Measurements from ENCODE around the gene PDHB.

Gene PDHB

GRCh38 chr3:58434990-58435389 lies 1.4 kb upstream of the PDHB start:
- no peak for DNase-seq

DNA sequence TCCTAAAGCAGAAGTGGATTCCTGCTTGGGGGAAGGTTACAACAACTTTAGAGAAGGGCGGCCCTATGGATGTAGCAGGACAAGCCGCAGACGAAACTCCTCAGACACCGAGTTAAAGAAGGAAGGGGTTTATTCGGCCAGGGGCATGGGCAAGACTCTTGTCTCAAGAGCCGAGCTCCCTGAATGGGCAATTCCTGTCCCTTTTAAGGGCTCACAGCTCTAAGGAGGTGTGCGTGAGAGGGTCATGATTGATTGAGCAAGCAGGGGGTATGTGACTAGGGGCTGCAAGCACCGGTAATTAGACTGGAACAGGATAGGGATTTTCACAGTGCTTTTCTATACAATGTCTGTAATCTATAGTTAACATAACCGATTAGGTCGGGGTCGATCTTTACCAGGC lies 879 bp upstream of the PDHB start:
- DNase-seq: no peak

- DNase-seq: no peak
Observed at GRCh38 chr3:58434168-58434504, 504 bp upstream of the PDHB start.

DNA sequence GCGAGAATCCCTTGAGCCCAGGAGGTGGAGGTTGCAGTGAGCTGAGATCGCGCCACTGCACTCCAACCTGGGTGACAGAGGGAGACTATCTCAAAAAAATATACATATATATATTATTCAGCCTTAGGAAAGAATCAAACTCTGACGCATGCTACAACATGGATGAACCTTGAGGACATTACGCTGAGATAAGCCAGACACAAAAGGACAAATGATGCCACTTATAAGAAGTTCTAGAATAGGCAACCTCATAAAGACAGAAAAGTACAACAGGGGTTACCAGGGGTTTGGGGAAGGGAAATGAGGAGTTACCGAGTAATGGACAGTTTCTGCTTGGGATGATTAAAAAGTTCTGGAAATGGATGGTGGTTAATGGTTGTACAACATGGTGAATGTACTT lies 727 bp downstream of the PDHB start:
- DNase-seq: no peak

GRCh38 chr3:58429657-58430056 lies 4.0 kb downstream of the PDHB start:
- no peak for DNase-seq

DNA sequence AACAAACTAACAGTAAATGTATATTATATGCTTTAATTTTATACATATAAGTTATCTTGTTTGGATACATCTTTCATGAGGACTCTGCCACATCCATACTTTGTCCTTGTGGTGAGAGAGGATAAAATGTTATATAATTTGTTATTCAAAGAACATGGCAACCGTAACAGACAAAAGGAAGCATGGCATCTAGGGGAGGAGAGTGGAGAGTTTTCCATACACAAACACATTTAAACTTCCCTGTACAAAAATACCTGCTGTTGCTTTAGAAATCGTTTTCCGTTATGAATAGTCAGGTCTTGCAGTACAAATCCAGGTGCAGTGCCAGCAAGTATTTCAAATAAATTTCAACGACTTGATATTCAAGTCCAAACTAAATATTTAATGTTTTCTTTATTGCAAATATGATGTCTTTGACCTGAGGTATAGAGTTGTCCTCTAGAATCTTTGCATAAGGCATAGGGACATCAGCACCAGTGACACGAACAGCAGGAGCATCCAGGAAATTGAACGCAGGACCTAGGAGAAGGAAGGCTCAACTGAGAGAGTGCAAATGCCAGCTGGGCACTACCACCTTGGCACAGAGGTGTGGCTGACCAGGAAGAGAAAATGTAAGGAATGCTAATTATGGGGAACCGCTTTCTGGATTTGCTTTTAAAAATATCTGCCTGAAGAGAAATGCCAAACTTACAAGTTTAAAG lies 5.8 kb downstream of the PDHB start:
- no peak for DNase-seq

DNA sequence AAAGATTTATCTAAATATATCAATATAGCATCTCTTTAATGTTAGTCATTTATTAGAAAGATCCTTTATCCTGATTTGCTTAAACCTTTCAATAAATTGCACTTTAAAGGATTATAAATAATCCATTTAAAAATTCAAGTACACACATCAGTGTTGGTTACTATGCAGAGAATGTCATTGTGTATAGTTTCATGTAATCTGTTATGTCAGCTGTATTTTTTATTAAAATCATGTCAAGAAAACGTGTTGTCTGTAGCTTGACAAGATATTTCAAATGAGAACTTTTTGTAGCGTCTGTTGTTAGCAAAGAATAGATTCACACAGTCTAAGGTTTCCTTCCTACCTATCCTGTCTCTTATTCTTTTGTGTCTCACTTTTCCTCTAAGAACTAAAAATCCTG lies 7.8 kb downstream of the PDHB start:
- DNase-seq: no peak

GRCh38 chr3:58424613-58425012 lies 9.0 kb downstream of the PDHB start:
- no peak for DNase-seq

DNA sequence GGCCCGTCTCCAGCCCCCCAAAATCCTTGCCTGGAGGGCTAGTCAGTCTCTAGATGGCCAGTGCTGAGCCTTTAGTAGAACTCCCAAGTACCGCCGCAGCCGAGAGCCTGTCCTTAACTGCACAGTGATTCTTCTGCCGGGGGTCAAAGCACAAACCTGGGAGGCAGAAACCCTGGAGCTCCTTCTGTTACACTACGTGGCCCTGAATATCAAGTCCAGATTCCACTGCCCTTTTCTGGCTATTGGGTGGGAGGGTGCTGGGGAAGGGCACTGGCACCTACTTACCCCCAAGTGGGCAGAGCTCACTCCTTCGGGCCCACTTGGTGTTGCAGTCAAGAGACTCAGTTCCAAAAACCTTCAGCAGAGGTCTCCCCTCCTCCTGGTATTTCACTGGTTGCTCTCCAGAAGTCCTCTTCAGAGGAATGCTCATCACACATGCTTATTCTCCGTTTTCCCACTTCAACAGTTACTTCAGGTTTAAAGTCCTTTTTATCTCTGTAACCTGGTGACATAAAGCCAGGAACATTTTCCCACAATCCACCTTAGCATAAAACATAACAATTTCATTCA lies 10.8 kb downstream of the PDHB start:
- DNase-seq: no peak

DNA sequence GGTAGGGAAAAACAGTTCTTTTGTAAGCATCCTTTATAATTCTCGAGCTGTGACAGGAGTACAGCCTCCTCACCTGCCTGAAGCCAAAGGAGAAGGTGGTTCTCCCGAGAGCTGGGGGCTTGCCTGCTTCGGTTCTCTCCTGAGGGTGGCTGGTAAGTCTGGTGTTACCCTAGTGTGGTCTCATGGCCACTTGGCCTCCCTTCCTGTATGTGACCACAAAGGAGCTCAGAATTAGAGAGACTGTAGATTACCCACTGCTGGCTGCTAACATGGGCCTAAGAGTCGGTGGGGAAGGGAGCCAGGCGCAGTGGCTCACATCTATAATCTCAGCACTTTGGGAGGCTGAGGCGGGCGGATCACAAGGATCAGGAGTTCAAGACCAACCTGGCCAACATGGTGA lies 12.6 kb downstream of the PDHB start:
- DNase-seq: no peak

DNA sequence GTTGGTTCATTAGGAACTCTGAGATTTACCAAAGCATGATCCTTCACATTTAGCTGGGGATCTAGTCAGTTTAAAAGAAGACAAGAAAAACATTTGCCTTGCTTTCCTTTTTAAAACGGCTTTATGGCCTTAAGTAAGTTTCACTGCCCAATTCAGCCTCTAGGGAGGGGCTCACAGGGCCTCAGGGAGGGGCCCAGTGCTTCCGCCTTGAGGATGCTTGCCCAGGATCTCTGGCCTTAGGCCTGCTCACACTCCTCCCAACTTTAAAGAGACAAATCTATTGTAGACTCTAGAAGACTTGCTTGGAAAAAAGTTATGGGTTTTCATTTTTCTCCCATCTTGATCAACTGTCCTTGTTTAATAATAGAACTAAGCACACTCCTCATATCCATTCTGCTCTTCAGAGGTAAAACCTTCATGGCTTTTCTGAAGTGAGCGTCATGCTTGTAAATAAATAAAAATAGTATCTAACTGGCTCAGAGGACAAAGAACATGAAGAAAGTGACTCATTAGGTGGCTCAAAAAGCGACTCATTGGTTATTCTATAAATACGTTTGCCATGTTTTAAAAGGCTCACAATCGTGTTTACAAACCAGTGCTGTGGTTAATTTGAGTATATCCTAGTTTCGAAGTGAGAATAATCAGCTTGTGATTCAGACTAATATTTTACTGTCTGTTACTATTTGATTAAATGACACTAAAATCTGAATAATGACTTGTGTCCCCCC lies 13.7 kb downstream of the PDHB start:
- no peak for DNase-seq

DNA sequence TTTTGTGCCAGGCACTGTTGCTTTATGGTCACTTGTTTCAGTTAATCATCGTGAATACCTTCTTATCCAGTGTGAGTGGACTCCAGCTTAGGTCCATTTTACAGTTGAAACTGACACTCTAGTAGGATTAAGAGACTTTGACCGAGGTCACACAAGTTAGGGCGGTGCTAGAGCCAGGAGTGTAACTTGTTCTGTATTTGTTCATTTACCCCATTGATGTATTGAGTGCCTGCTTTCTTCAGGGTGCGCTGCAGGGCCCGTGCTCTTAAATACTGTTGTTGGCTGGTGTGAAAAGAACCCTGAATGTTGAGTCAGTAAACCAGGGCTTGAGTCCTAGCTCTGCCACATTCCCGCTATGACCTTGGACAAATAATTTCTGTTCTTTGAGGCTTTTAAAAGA lies 15.4 kb downstream of the PDHB start:
- no peak for DNase-seq

GRCh38 chr3:58417075-58417474 lies 16.6 kb downstream of the PDHB start:
- DNase-seq: no peak

GRCh38 chr3:58416191-58416590 lies 17.4 kb downstream of the PDHB start:
- no peak for DNase-seq

DNA sequence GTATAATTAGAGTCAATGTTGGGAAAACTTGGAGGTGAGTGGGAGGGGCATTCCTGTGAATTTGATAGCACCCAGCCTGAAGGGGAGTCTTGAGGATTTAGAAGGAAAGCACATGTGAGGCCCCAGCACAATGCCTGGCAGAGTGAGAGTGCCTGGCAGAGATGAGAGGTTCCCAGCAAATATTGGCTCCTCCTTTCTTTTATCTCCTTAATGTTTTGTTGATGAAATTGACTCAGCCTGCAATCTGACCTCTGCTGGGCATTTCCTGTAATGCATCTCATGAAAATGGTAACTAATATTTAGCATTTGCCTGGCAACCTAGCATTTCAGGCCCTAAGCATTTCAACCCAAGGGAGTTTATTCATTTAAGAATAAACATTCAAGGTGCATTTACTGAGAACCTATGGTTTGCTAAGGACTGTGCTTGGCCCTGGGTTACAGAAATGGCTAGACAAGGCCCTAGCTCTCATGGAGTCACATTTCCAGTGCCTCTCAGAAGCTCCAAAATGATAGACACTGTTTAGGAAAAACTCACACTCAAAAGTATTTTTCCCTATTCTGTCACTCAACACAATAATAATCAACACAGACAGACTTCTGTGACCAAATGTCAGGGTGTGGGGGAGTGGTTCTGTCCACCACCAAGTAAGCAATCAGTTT lies 19.0 kb downstream of the PDHB start:
- peak; percentile 39 for DNase-seq

DNA sequence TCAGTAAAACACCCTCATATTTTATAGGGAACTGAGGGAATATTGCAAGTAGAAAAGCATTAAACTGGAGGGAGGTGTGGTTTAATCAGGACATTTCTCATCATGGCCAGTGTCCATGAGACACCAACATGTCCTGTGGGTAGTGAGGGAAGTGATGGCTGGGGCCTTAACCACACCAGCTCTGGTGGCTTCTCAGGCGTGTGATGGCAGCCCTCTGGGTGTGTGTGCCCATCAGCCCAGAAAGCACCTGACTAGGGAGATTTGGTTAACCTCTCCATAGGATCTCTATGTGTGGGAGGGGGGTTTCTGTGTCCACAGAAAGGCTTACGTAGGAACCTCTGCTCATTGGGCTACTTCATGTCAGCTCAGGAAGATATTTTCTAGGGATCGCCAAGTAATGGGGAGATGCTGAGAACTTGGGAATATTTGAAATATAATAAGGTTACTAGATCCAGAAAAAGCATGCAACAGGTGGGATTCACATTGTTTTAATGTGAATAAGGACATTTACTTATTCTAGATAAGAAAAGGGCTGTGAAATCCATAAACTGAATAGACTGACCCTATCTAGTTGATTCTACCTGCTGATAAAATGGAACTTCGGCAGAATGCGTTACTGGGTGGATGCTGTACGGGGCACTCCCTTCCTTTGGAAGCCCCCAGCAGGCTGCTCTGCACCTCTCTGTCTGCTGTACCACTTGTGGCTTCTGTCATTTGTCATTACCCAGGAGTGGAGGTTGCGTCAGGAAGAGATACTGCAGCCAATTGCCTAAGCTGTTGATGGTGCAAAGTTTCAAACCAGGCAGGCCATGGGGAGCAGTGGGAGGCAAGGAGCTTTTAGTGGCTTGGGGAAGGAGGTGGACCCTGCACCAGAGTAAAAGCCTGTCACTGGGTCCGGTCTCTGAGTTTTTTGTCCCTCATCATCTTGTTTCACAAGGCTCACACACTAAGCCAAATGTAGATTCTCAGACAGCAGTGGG lies 21.5 kb downstream of the PDHB start:
- no peak for DNase-seq

DNA sequence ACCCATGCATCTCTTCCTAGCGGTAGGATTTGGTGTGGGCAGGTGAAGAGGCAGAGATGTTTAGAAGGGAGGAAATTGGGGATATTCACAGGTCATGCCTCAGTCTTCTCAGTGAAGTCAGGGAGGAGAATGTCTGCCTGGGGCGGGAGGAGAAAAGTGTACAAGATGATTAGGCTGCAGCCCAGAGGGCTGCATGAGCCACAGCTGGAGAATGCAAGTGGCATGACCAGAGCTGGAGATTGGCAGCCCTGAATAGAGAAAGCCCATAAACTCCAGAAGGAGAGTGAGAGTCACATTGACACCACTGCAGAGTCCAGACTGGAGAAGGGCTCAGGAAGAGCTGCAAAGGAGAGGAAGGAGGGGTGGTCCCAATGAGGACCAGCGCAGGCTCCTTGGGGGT lies 22.6 kb downstream of the PDHB start:
- no peak for DNase-seq

DNA sequence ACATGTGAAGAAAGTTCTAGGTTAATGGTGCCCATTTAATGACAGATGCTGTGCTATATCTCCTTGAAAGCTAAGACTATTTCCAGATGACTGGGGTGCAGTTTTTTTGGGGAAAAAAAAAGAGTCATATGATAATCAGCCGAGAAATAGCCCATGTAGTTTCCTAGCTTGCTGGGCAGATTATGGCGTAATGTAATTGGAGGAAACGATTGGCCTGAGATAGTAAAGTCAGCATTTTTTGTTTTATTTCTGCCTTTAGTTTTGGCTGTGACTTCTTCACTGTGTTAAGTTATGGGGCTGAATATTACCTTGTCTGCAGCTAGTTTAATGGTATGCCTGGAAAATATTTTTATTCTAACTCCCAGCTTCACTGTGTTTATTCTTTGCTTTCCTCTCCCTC lies 24.0 kb downstream of the PDHB start:
- no peak for DNase-seq

DNA sequence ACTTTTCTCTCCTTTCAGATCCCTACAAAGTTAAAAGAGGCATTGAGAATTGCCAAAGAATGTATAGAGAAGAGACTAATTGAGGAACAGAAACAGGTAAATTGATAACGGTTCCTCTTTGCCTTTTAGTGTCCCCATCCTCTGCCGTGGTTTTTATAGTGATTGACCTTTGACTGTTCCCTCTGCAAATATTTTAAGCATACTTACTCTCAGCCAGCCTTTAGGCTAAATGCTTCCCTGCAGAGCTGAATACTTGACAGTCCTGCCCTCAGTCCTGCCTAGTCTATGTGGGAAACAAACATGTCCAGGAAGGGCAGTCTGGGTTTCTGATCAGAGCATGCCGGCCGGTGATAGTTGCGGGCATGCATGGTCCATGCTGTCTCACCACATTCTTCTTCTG lies 24.7 kb downstream of the PDHB start:
- no peak for DNase-seq

GRCh38 chr3:58404396-58404795 lies 29.2 kb downstream of the PDHB start:
- DNase-seq: no peak

GRCh38 chr3:58403513-58404109 lies 30.0 kb downstream of the PDHB start:
- DNase-seq: no peak

- no peak for DNase-seq
Observed at GRCh38 chr3:58398669-58399333, 34.8 kb downstream of the PDHB start.
